ENCODE measurements around the gene SLC17A6.

The SLC17A6 gene

GRCh38 chr11:22347857-22348487 is 9.8 kb downstream of the SLC17A6 start:
- Histone ChIP-seq H3K4me3 (ENCODE audit: low read depth in 1 of 2, low read length in 1 of 2) (no peak overlapping the region), H3K27ac (no peak overlapping the region), H3K9me3 (no peaks in the 10 kb centered on the region), H3K27me3 (peaks cover 49% of the 10 kb centered on the region), H3K36me3 (no peaks in the 10 kb centered on the region), H3K4me1 (ENCODE audit: control insufficient read depth in 1 of 2, insufficient read depth in 1 of 2, low read depth in 1 of 2, low read length in 1 of 2) (no peaks in the 10 kb centered on the region)
- TF ChIP-seq CTCF (IDR thresholded peaks at IDR 0.05), result no peak

- H3K27ac ChIP-seq, result no peak overlapping the region
- no peaks in the 10 kb centered on the region for H3K9me3 ChIP-seq
- H3K4me3 ChIP-seq (ENCODE audit: low read depth in 1 of 2, low read length in 1 of 2), result no peak overlapping the region
- TF ChIP-seq CTCF (IDR thresholded peaks at IDR 0.05), result no peak
- H3K4me1 ChIP-seq (ENCODE audit: control insufficient read depth in 1 of 2, insufficient read depth in 1 of 2, low read depth in 1 of 2, low read length in 1 of 2), result no peaks in the 10 kb centered on the region
- no peaks in the 10 kb centered on the region for H3K36me3 ChIP-seq
- peaks cover 34% of the 10 kb centered on the region for H3K27me3 ChIP-seq
Observed at GRCh38 chr11:22349491-22349890, 11.3 kb downstream of the SLC17A6 start.

GRCh38 chr11:22359295-22359694 is 21.1 kb downstream of the SLC17A6 start:
- no peaks in the 10 kb centered on the region for H3K36me3 ChIP-seq

GRCh38 chr11:22371160-22371559 is 33.0 kb downstream of the SLC17A6 start:
- Histone ChIP-seq H3K4me3 (ENCODE audit: low read depth in 1 of 2, low read length in 1 of 2) (no peak overlapping the region), H3K27ac (no peak overlapping the region), H3K36me3 (no peaks in the 10 kb centered on the region), H3K27me3 (no peaks in the 10 kb centered on the region), H3K4me1 (ENCODE audit: control insufficient read depth in 1 of 2, insufficient read depth in 1 of 2, low read depth in 1 of 2, low read length in 1 of 2) (no peaks in the 10 kb centered on the region), H3K9me3 (no peaks in the 10 kb centered on the region)
- TF ChIP-seq CTCF (IDR thresholded peaks at IDR 0.05), result no peak

More at GRCh38 chr11:22359295-22359694, 21.1 kb downstream of the SLC17A6 start:
- no peak for TF ChIP-seq CTCF (IDR thresholded peaks at IDR 0.05)
- Histone ChIP-seq H3K27ac (no peak overlapping the region), H3K9me3 (no peaks in the 10 kb centered on the region), H3K4me3 (ENCODE audit: low read depth in 1 of 2, low read length in 1 of 2) (no peak overlapping the region), H3K27me3 (no peaks in the 10 kb centered on the region), H3K4me1 (ENCODE audit: control insufficient read depth in 1 of 2, insufficient read depth in 1 of 2, low read depth in 1 of 2, low read length in 1 of 2) (no peaks in the 10 kb centered on the region)

- H3K27me3 ChIP-seq, result no peaks in the 10 kb centered on the region
- no peak overlapping the region for H3K4me3 ChIP-seq (ENCODE audit: low read depth in 1 of 2, low read length in 1 of 2)
- TF ChIP-seq CTCF (IDR thresholded peaks at IDR 0.05), result no peak
- no peaks in the 10 kb centered on the region for H3K4me1 ChIP-seq (ENCODE audit: control insufficient read depth in 1 of 2, insufficient read depth in 1 of 2, low read depth in 1 of 2, low read length in 1 of 2)
- no peaks in the 10 kb centered on the region for H3K36me3 ChIP-seq
- H3K27ac ChIP-seq, result no peak overlapping the region
- H3K9me3 ChIP-seq, result no peaks in the 10 kb centered on the region
Observed at GRCh38 chr11:22387126-22387525, 48.9 kb downstream of the SLC17A6 start.

All from neutrophil (primary cell).